ENCODE data around the gene DET1. TPM values are rescaled to one million over a fixed set of nuclear protein-coding genes. Genes with fewer than 3 reads are reported as not detected.

The DET1 gene
- polyA plus RNA-seq, 1 donor from 2014 or later: 12.9 TPM

DNA sequence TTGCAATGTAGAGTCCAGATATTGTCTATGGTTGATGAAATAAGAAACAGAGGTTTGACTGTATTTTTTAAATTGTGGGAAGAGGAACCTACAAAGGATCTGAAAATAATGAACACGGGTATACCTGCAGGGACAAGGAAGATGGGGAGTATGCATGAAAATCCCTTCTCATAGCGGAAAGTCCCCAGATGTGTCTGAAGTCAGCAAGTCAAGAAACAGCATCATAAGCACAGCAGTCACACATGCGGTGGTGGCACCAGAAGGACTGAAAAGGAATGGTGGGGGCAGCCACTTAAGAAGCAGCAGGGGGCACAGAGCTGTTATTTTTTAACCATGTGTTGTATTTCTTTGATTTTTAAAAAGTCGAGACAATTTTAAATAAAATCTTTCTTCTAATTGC, 74.3 kb downstream of the DET1 start:
- H3F3A ChIP-seq (ENCODE audit: insufficient read depth, low read length, poor library complexity, severe bottlenecking): no peaks in the 10 kb centered on the region

DNA sequence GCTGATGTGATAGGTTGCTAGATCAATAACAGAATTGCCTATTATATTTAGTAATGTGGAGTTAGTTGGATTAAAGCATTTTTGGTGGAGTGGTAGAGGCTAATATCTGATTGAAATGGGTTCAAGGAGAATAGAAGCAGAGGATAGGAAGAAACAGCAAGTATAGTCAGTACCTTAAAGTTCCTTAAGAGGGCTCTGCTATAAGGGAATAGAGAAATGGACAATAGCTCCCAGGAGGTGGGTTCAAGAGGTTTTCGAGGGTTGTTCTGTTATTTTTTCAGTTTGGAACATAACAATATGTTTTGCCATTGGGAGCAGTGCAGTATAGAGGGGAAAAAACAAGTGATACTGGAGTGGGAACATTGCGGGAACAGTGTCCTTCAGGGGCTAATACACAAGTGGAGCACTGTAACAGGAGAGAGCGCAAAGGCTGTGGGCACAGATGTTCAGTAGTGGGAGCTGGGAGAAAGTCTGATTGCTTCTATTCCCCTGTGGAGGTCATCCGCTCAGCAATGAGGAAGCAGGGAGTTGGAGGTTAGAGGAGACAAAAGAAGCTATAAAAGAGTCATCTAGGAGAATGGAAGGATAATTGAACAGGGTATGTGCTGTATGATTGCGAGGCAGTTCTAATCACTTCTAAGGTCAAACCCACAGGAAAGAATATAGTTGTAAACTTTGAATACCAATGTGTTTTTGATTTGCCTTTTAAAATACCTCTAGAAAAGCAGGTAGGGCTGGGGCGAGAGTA, 75.7 kb downstream of the DET1 start:
- H3K9me3 ChIP-seq (ENCODE audit: low read length): no peaks in the 10 kb centered on the region
- H3F3A ChIP-seq (ENCODE audit: insufficient read depth, low read length, poor library complexity, severe bottlenecking): no peaks in the 10 kb centered on the region
- H4K20me1 ChIP-seq (ENCODE audit: insufficient read depth): no peaks in the 10 kb centered on the region
- peak overlapping the region; percentile 44 for H3K4me3 ChIP-seq (ENCODE audit: low read length)
- H3K27me3 ChIP-seq (ENCODE audit: insufficient read depth, low read depth, low read length): no peaks in the 10 kb centered on the region
- H3K27ac ChIP-seq (ENCODE audit: low read length): no peak overlapping the region
- no peaks in the 10 kb centered on the region for H3K9me2 ChIP-seq (ENCODE audit: insufficient read depth, low read length)
- H3K36me3 ChIP-seq (ENCODE audit: insufficient read depth, low read length): no peaks in the 10 kb centered on the region
- H3K9ac ChIP-seq (ENCODE audit: low read length): peak overlapping the region; percentile 4
- H3K4me2 ChIP-seq (ENCODE audit: low read length): peak overlapping the region; percentile 1
- no peak for TF ChIP-seq MXI1 (conservative IDR thresholded peaks at IDR 0.05; ENCODE audit: poor library complexity, severe bottlenecking)
- TF ChIP-seq POLR2AphosphoS5 (IDR thresholded peaks at IDR 0.05): no peak
- TF ChIP-seq, protein P1, sequence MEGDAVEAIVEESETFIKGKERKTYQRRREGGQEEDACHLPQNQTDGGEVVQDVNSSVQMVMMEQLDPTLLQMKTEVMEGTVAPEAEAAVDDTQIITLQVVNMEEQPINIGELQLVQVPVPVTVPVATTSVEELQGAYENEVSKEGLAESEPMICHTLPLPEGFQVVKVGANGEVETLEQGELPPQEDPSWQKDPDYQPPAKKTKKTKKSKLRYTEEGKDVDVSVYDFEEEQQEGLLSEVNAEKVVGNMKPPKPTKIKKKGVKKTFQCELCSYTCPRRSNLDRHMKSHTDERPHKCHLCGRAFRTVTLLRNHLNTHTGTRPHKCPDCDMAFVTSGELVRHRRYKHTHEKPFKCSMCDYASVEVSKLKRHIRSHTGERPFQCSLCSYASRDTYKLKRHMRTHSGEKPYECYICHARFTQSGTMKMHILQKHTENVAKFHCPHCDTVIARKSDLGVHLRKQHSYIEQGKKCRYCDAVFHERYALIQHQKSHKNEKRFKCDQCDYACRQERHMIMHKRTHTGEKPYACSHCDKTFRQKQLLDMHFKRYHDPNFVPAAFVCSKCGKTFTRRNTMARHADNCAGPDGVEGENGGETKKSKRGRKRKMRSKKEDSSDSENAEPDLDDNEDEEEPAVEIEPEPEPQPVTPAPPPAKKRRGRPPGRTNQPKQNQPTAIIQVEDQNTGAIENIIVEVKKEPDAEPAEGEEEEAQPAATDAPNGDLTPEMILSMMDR (IDR thresholded peaks at IDR 0.05; ENCODE audit: poor library complexity, severe bottlenecking): peak; percentile 50
- peak; percentile 42 for TF ChIP-seq SMC3 (conservative IDR thresholded peaks at IDR 0.05; ENCODE audit: poor library complexity)
- peaks cover 21% of the 10 kb centered on the region for H3K79me2 ChIP-seq (replicated peaks; ENCODE audit: insufficient read depth, low read length)
- H2AFZ ChIP-seq (ENCODE audit: low read depth, low read length): no peak overlapping the region

More for the DNA sequence above, 74.3 kb downstream of the DET1 start:
- Histone ChIP-seq H4K20me1 (ENCODE audit: insufficient read depth) (no peaks in the 10 kb centered on the region), H3K4me3 (ENCODE audit: low read length) (no peak overlapping the region), H3K27ac (ENCODE audit: low read length) (no peak overlapping the region), H3K9me2 (ENCODE audit: insufficient read depth, low read length) (no peaks in the 10 kb centered on the region), H3K27me3 (ENCODE audit: insufficient read depth, low read depth, low read length) (no peaks in the 10 kb centered on the region), H3K9ac (ENCODE audit: low read length) (no peak overlapping the region), H3K79me2 (replicated peaks; ENCODE audit: insufficient read depth, low read length) (peaks cover 8% of the 10 kb centered on the region), H3K9me3 (ENCODE audit: low read length) (no peaks in the 10 kb centered on the region), H3K4me2 (ENCODE audit: low read length) (no peak overlapping the region), H3K36me3 (ENCODE audit: insufficient read depth, low read length) (no peaks in the 10 kb centered on the region), H2AFZ (ENCODE audit: low read depth, low read length) (no peak overlapping the region)
- TF ChIP-seq REST (IDR thresholded peaks at IDR 0.05; ENCODE audit: borderline replicate concordance): no peak

- H4K20me1 ChIP-seq (ENCODE audit: insufficient read depth): no peaks in the 10 kb centered on the region
- H3K4me2 ChIP-seq (ENCODE audit: low read length): no peak overlapping the region
- H3K36me3 ChIP-seq (ENCODE audit: insufficient read depth, low read length): no peaks in the 10 kb centered on the region
- no peaks in the 10 kb centered on the region for H3K9me3 ChIP-seq (ENCODE audit: low read length)
- no peak overlapping the region for H3K9ac ChIP-seq (ENCODE audit: low read length)
- no peaks in the 10 kb centered on the region for H3K9me2 ChIP-seq (ENCODE audit: insufficient read depth, low read length)
- no peak overlapping the region for H2AFZ ChIP-seq (ENCODE audit: low read depth, low read length)
- H3K79me2 ChIP-seq (replicated peaks; ENCODE audit: insufficient read depth, low read length): peaks cover 28% of the 10 kb centered on the region
- no peak for TF ChIP-seq POLR2AphosphoS5 (IDR thresholded peaks at IDR 0.05)
- TF ChIP-seq RAD21 (conservative IDR thresholded peaks at IDR 0.05): no peak
- no peak for TF ChIP-seq TAF1 (IDR thresholded peaks at IDR 0.05; ENCODE audit: low read depth)
- TF ChIP-seq REST (IDR thresholded peaks at IDR 0.05; ENCODE audit: borderline replicate concordance): no peak
- TF ChIP-seq EP300 (conservative IDR thresholded peaks at IDR 0.05; ENCODE audit: poor library complexity, severe bottlenecking): no peak
- TF ChIP-seq MXI1 (conservative IDR thresholded peaks at IDR 0.05; ENCODE audit: poor library complexity, severe bottlenecking): no peak
- no peak for TF ChIP-seq EZH2 (IDR thresholded peaks at IDR 0.05; ENCODE audit: borderline replicate concordance, insufficient read depth, low read length, poor library complexity, severe bottlenecking)
- TF ChIP-seq, protein P1 (IDR thresholded peaks at IDR 0.05; ENCODE audit: poor library complexity, severe bottlenecking): no peak
- TF ChIP-seq SMC3 (conservative IDR thresholded peaks at IDR 0.05; ENCODE audit: poor library complexity): no peak
- peak overlapping the region; percentile 84 for H3K4me3 ChIP-seq (ENCODE audit: low read length)
- no peaks in the 10 kb centered on the region for H3K27me3 ChIP-seq (ENCODE audit: insufficient read depth, low read depth, low read length)
- H3F3A ChIP-seq (ENCODE audit: insufficient read depth, low read length, poor library complexity, severe bottlenecking): no peaks in the 10 kb centered on the region
- no peak overlapping the region for H3K27ac ChIP-seq (ENCODE audit: low read length)
These were observed 77.2 kb downstream of the DET1 start for GRCh38 chr15:88469321-88469720.

Data from neural cell (in vitro differentiated cells).